ENCODE results near the gene SYNE1. TPM values are rescaled to one million over a fixed set of nuclear protein-coding genes. Genes with fewer than 3 reads are reported as not detected.

The SYNE1 gene
- total and polyA plus RNA-seq, 7 experiments from 2014 or later: 50.6 to 205 (median 161) TPM

DNA sequence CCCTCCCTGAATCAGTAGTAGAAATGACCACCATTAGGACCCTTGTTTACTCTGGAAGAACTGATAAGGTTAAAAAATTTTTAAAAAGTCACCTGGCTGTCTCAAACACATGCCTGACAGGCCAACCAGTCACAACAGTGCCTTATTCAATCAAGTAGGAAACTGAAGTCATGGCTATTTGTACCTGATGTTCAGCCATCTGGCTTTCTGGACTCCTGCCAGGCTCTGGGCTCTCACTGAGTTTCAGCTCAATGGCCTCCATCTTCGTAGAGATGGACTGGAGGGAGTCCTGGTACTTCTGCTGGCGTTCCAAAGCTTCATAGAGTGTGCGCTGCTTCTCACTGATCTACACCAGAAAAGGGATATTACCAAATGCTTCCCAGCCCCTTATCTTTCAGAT, 343.8 kb downstream of the SYNE1 start:
- H3K27me3 ChIP-seq (ENCODE audit: control insufficient read depth in 2 of 2, insufficient read depth in 2 of 2, low read length in 2 of 2): no peaks in the 10 kb centered on the region
- peaks cover 6 to 33% (median 25%) of the 10 kb centered on the region in 7 donors for H3K4me1 Mint-ChIP-seq
- no peak overlapping the region for H3K4me3 ChIP-seq (ENCODE audit: low read length)
- H3K4me3 Mint-ChIP-seq: no peak overlapping the region
- no peak for DNase-seq
- H3K4me1 ChIP-seq (ENCODE audit: control insufficient read depth in 2 of 2, insufficient read depth in 2 of 2, low read length in 2 of 2): no peaks in the 10 kb centered on the region
- H3K27ac Mint-ChIP-seq: peak overlapping the region in 1 of 9 donors; percentile 62
- H3K36me3 ChIP-seq (ENCODE audit: control insufficient read depth in 2 of 3, insufficient read depth in 3 of 3, low read length in 3 of 3): peaks cover 14 to 54% (median 21%) of the 10 kb centered on the region in 3 experiments
- H3K9me3 Mint-ChIP-seq: no peaks in the 10 kb centered on the region
- POLR2A ChIA-PET: interaction anchor here (0.9 to 1.2 kb wide), 2 partner anchors 8 to 16 kb away, joined by 3 to 4 read pairs; no protein-coding TSS in a partner anchor
- peaks cover 4 to 50% (median 18%) of the 10 kb centered on the region in 5 donors for H3K36me3 Mint-ChIP-seq
- intact Hi-C loops (cut with micrococcal nuclease): no loop called here
- no peaks in the 10 kb centered on the region for H3K9me3 ChIP-seq (ENCODE audit: control insufficient read depth in 2 of 3, low read length in 3 of 3)
- CTCF ChIA-PET: interaction anchor here (0.6 kb wide), 1 partner anchor 594 kb away, joined by 3 read pairs; no protein-coding TSS in a partner anchor
- no peak for ATAC-seq
- H3K27ac ChIP-seq (ENCODE audit: low read depth, low read length): no peak overlapping the region
- no peaks in the 10 kb centered on the region for H3K27me3 Mint-ChIP-seq

DNA sequence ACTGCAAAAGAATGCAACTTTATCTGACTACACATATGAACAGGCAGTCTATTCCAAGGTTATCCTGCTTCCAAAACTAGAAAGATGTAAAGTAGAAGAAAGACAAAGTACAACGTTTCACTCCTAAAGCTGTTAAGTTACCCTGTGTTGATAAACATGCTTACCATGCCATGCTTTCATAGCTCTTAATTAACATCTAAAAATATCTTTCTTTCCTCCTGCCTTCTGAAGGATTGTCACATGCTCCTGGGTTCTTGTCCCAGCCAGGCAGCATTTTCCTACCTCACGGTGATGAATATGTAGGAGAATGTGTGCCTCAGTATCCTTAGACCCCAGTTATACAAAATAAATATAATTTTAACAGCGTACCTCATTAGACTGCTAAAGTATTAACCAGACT, 344.6 kb downstream of the SYNE1 start:
- peaks cover 14 to 61% (median 21%) of the 10 kb centered on the region in 3 experiments for H3K36me3 ChIP-seq (ENCODE audit: control insufficient read depth in 2 of 3, insufficient read depth in 3 of 3, low read length in 3 of 3)

DNA sequence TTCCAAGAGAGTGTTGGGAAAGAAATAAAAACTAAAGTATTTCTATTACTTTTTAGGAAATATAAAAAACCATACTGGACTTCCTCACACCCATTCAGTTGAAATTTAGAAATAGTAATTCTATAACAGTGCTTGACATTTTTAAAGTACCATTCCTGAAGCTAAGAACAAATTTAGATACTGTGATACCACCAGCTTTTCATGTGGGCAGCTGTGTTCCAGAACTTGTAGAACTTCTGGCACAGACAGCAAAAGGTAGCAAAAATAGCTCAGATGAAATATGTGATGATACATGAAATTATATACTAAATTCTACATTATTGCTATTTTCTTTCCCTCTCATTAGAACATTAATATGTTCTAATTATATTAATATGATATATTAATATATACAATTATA, 346.5 kb downstream of the SYNE1 start:
- Mint-ChIP-seq H3K36me3 (peaks cover 11 to 61% (median 23%) of the 10 kb centered on the region in 5 donors), H3K4me3 (no peak overlapping the region)
- H3K36me3 ChIP-seq (ENCODE audit: control insufficient read depth in 2 of 3, insufficient read depth in 3 of 3, low read length in 3 of 3): peaks cover 14 to 66% (median 21%) of the 10 kb centered on the region in 3 experiments

More for the DNA sequence above, 344.6 kb downstream of the SYNE1 start:
- ATAC-seq (no peak), DNase-seq (no peak)
- Mint-ChIP-seq H3K4me3 (no peak overlapping the region), H3K27me3 (no peaks in the 10 kb centered on the region), H3K36me3 (peaks cover 7 to 55% (median 23%) of the 10 kb centered on the region in 5 donors), H3K27ac (no peak overlapping the region), H3K4me1 (peaks cover 2 to 35% (median 21%) of the 10 kb centered on the region in 7 donors), H3K9me3 (no peaks in the 10 kb centered on the region)
- H3K4me1 ChIP-seq (ENCODE audit: control insufficient read depth in 2 of 2, insufficient read depth in 2 of 2, low read length in 2 of 2): no peaks in the 10 kb centered on the region
- H3K27ac ChIP-seq (ENCODE audit: low read depth, low read length): no peak overlapping the region
- intact Hi-C loops (cut with micrococcal nuclease): no loop called here
- H3K4me3 ChIP-seq (ENCODE audit: low read length): no peak overlapping the region
- no peaks in the 10 kb centered on the region for H3K27me3 ChIP-seq (ENCODE audit: control insufficient read depth in 2 of 2, insufficient read depth in 2 of 2, low read length in 2 of 2)
- ChIA-PET POLR2A (interaction anchor here (0.9 to 1.4 kb wide), 4 partner anchors 8 to 107 kb away, joined by 3 to 5 read pairs (median 4); no protein-coding TSS in a partner anchor), CTCF (no interaction called here)
- no peaks in the 10 kb centered on the region for H3K9me3 ChIP-seq (ENCODE audit: control insufficient read depth in 2 of 3, low read length in 3 of 3)

DNA sequence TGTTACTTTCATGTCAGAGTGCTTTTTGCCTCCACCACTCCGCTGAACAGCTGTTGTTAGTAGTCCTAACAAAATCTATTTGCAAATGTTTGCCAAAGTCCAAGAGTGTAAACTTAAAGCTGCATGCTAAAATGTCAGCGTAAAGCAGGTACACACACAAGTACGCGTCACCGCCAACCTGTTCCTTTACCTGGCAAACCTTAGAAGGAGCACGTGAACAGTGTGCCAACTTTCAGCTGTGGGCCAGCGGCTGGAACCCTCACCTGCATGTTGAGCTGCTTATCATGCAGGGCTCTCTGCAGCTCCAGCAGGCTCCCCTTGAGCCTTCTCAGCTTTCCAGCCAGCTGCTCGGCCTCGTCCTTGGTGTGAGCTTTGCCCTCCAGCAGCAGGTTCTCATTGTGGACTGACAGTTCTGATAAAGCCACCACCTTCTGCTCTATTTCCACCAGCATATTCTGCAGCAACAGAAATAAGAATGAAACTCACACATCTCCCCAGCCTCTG, 359.3 kb downstream of the SYNE1 start:
- no peak overlapping the region for H3K4me3 ChIP-seq (ENCODE audit: low read length)
- Mint-ChIP-seq H3K27ac (no peak overlapping the region), H3K36me3 (peaks cover 0 to 30% (median 16%) of the 10 kb centered on the region in 5 donors), H3K9me3 (no peaks in the 10 kb centered on the region), H3K4me1 (peaks cover 0 to 2% (median 0%) of the 10 kb centered on the region in 7 donors), H3K27me3 (no peaks in the 10 kb centered on the region), H3K4me3 (no peak overlapping the region)
- ChIA-PET POLR2A (no interaction called here), CTCF (no interaction called here)
- intact Hi-C loops (cut with micrococcal nuclease): no loop called here
- no peak for DNase-seq
- H3K36me3 ChIP-seq (ENCODE audit: control insufficient read depth in 2 of 3, insufficient read depth in 3 of 3, low read length in 3 of 3): peaks cover 2 to 46% (median 6%) of the 10 kb centered on the region in 3 experiments
- H3K27ac ChIP-seq (ENCODE audit: low read depth, low read length): no peak overlapping the region
- ATAC-seq: no peak
- H3K4me1 ChIP-seq (ENCODE audit: control insufficient read depth in 2 of 2, insufficient read depth in 2 of 2, low read length in 2 of 2): no peaks in the 10 kb centered on the region
- no peaks in the 10 kb centered on the region for H3K9me3 ChIP-seq (ENCODE audit: control insufficient read depth in 2 of 3, low read length in 3 of 3)
- no peaks in the 10 kb centered on the region for H3K27me3 ChIP-seq (ENCODE audit: control insufficient read depth in 2 of 2, insufficient read depth in 2 of 2, low read length in 2 of 2)

More for the DNA sequence above, 346.5 kb downstream of the SYNE1 start:
- Histone ChIP-seq H3K4me1 (ENCODE audit: control insufficient read depth in 2 of 2, insufficient read depth in 2 of 2, low read length in 2 of 2) (no peaks in the 10 kb centered on the region), H3K27ac (ENCODE audit: low read depth, low read length) (no peak overlapping the region), H3K4me3 (ENCODE audit: low read length) (no peak overlapping the region), H3K9me3 (ENCODE audit: control insufficient read depth in 2 of 3, low read length in 3 of 3) (no peaks in the 10 kb centered on the region), H3K27me3 (ENCODE audit: control insufficient read depth in 2 of 2, insufficient read depth in 2 of 2, low read length in 2 of 2) (no peaks in the 10 kb centered on the region)
- ATAC-seq (no peak), DNase-seq (no peak)
- H3K27me3 Mint-ChIP-seq: no peaks in the 10 kb centered on the region
- intact Hi-C loops (cut with micrococcal nuclease): no loop called here
- H3K9me3 Mint-ChIP-seq: no peaks in the 10 kb centered on the region
- H3K27ac Mint-ChIP-seq: no peak overlapping the region
- ChIA-PET CTCF (no interaction called here), POLR2A (no interaction called here)
- peaks cover 0 to 20% (median 7%) of the 10 kb centered on the region in 7 donors for H3K4me1 Mint-ChIP-seq

DNA sequence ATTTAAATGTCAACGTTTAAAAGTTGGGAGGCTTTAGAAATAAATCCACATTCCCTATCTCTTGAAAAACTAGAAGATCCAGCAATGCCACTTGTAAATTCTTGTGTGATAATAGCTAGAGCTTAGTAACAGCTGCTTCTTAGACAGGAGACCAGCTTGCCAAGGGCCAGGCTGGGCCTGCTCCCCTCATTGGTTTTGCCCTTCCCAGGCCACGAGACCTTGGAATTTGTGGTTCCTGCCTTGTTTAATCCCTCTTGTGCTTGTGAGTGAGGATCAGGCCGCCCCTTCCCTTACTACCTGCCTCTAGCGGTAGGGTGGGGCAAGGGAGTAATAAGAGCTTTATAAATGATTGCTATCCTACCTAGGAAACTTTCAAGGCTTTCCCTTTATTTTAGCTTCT, 363.5 kb downstream of the SYNE1 start:
- ChIA-PET POLR2A (no interaction called here), CTCF (interaction anchor here (1.6 kb wide), 1 partner anchor 583 kb away, joined by 5 read pairs; no protein-coding TSS in a partner anchor)
- H3K9me3 ChIP-seq (ENCODE audit: control insufficient read depth in 2 of 3, low read length in 3 of 3): no peaks in the 10 kb centered on the region
- H3K9me3 Mint-ChIP-seq: no peaks in the 10 kb centered on the region
- peaks cover 5 to 28% (median 13%) of the 10 kb centered on the region in 5 donors for H3K36me3 Mint-ChIP-seq
- H3K27me3 Mint-ChIP-seq: no peaks in the 10 kb centered on the region
- H3K4me3 Mint-ChIP-seq: no peak overlapping the region
- ATAC-seq: no peak
- no peak overlapping the region for H3K27ac ChIP-seq (ENCODE audit: low read depth, low read length)
- no peaks in the 10 kb centered on the region for H3K4me1 ChIP-seq (ENCODE audit: control insufficient read depth in 2 of 2, insufficient read depth in 2 of 2, low read length in 2 of 2)
- no peaks in the 10 kb centered on the region for H3K27me3 ChIP-seq (ENCODE audit: control insufficient read depth in 2 of 2, insufficient read depth in 2 of 2, low read length in 2 of 2)
- no peak overlapping the region for H3K4me3 ChIP-seq (ENCODE audit: low read length)
- H3K36me3 ChIP-seq (ENCODE audit: control insufficient read depth in 2 of 3, insufficient read depth in 3 of 3, low read length in 3 of 3): peaks cover 0 to 43% (median 16%) of the 10 kb centered on the region in 3 experiments
- intact Hi-C loops (cut with micrococcal nuclease): no loop called here
- peak overlapping the region in 3 of 9 donors; percentile 28 to 48 (median 31) for H3K27ac Mint-ChIP-seq
- peaks cover 0 to 13% (median 0%) of the 10 kb centered on the region in 7 donors for H3K4me1 Mint-ChIP-seq
- no peak for DNase-seq

DNA sequence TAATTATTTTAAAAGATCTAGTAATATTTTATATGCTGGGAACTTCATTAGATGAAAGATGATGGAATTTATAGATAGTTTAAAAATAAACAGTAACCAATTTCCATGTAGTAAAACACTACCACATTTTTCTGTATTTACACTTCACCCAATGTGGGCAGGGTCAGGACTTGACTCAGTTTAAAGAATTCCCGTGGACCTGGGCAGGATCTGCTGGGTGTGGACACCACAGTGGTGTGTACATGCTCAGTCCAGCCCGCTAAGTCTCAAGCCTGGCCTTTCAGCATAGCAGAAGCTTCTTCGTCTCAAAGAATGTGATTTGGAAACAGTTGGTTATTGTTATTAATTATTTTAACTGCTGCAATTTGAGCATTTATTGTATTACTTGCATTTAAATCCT, 364.2 kb downstream of the SYNE1 start:
- ChIA-PET CTCF (interaction anchor here (1.6 kb wide), 1 partner anchor 582 kb away, joined by 5 read pairs; no protein-coding TSS in a partner anchor), POLR2A (no interaction called here)
- H3K27me3 Mint-ChIP-seq: no peaks in the 10 kb centered on the region
- Histone ChIP-seq H3K36me3 (ENCODE audit: control insufficient read depth in 2 of 3, insufficient read depth in 3 of 3, low read length in 3 of 3) (peaks cover under 1 to 38% (median 16%) of the 10 kb centered on the region in 3 experiments), H3K9me3 (ENCODE audit: control insufficient read depth in 2 of 3, low read length in 3 of 3) (no peaks in the 10 kb centered on the region), H3K4me3 (ENCODE audit: low read length) (no peak overlapping the region), H3K27me3 (ENCODE audit: control insufficient read depth in 2 of 2, insufficient read depth in 2 of 2, low read length in 2 of 2) (no peaks in the 10 kb centered on the region), H3K4me1 (ENCODE audit: control insufficient read depth in 2 of 2, insufficient read depth in 2 of 2, low read length in 2 of 2) (no peaks in the 10 kb centered on the region), H3K27ac (ENCODE audit: low read depth, low read length) (no peak overlapping the region)
- no peaks in the 10 kb centered on the region for H3K9me3 Mint-ChIP-seq
- H3K27ac Mint-ChIP-seq: no peak overlapping the region
- no peak for DNase-seq
- intact Hi-C loops (cut with micrococcal nuclease): no loop called here
- peaks cover 0 to 14% (median 0%) of the 10 kb centered on the region in 7 donors for H3K4me1 Mint-ChIP-seq
- H3K36me3 Mint-ChIP-seq: peaks cover 5 to 26% (median 13%) of the 10 kb centered on the region in 5 donors
- H3K4me3 Mint-ChIP-seq: no peak overlapping the region
- ATAC-seq: no peak

DNA sequence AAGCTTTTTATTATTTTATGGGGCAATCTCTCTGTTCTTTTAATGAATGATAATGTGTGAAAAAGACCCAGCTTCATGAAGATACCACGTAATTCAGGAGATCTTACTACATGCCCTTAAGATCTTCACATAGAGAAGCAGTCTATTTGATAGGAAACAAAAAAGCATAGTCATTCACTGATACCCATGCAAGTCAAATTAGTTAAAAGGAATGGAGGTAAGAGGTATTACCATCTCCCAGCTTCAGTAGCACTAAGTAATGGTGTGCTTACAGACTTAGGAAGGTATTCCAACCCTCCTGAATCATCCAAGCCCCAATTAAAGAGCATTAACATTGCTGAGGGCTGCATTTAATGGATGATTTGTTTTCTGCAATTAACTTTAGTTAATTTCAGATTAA, 364.7 kb downstream of the SYNE1 start:
- Mint-ChIP-seq H3K36me3 (peaks cover 5 to 23% (median 9%) of the 10 kb centered on the region in 5 donors), H3K4me3 (no peak overlapping the region), H3K27ac (no peak overlapping the region), H3K27me3 (no peaks in the 10 kb centered on the region), H3K4me1 (peaks cover 0 to 15% (median 0%) of the 10 kb centered on the region in 7 donors), H3K9me3 (no peaks in the 10 kb centered on the region)
- no peaks in the 10 kb centered on the region for H3K9me3 ChIP-seq (ENCODE audit: control insufficient read depth in 2 of 3, low read length in 3 of 3)
- H3K27ac ChIP-seq (ENCODE audit: low read depth, low read length): no peak overlapping the region
- CTCF ChIA-PET: interaction anchor here (1.6 kb wide), 1 partner anchor 582 kb away, joined by 5 read pairs; no protein-coding TSS in a partner anchor
- H3K4me3 ChIP-seq (ENCODE audit: low read length): no peak overlapping the region
- no peaks in the 10 kb centered on the region for H3K27me3 ChIP-seq (ENCODE audit: control insufficient read depth in 2 of 2, insufficient read depth in 2 of 2, low read length in 2 of 2)
- intact Hi-C loops (cut with micrococcal nuclease): no loop called here
- DNase-seq (no peak), ATAC-seq (no peak)
- POLR2A ChIA-PET: no interaction called here
- H3K36me3 ChIP-seq (ENCODE audit: control insufficient read depth in 2 of 3, insufficient read depth in 3 of 3, low read length in 3 of 3): peaks cover 4 to 32% (median 16%) of the 10 kb centered on the region in 3 experiments
- no peaks in the 10 kb centered on the region for H3K4me1 ChIP-seq (ENCODE audit: control insufficient read depth in 2 of 2, insufficient read depth in 2 of 2, low read length in 2 of 2)
